Glutamatergic neuron (in vitro differentiated cells): ENCODE results near the gene SNX6. TPM values are rescaled to one million over a fixed set of nuclear protein-coding genes. Genes with fewer than 3 reads are reported as not detected.
"Not testable (repeated sequence)": the region's sequence is repeated elsewhere in the genome, so short reads cannot be mapped to it uniquely, and the experiment has no call there.

Source experiments
- DNase-seq: peaks from one replicate; pipeline ENCODE4 v3.0.0; 2022
- H3K27ac Mint-ChIP-seq: one replicate; pipeline ENCODE4 v1.8.0; 2020; ENCODE audit warnings: mild to moderate bottlenecking, mixed read lengths, inconsistent platforms; ENCODE audit not compliant: unreplicated experiment
- H3K27me3 Mint-ChIP-seq: one replicate; pipeline ENCODE4 v1.8.0; 2020; ENCODE audit warnings: mild to moderate bottlenecking, moderate library complexity, mixed read lengths, inconsistent platforms; ENCODE audit not compliant: unreplicated experiment
- H3K36me3 Mint-ChIP-seq: one replicate; pipeline ENCODE4 v1.8.0; 2020; ENCODE audit warnings: mild to moderate bottlenecking, mixed read lengths, inconsistent platforms; ENCODE audit not compliant: unreplicated experiment
- H3K4me1 Mint-ChIP-seq: one replicate; pipeline ENCODE4 v1.8.0; 2020; ENCODE audit warnings: mild to moderate bottlenecking, low read depth, mixed read lengths, inconsistent platforms; ENCODE audit not compliant: unreplicated experiment
- H3K4me3 Mint-ChIP-seq: one replicate; pipeline ENCODE4 v1.8.0; 2020; ENCODE audit warnings: mild to moderate bottlenecking, mixed read lengths, inconsistent platforms; ENCODE audit not compliant: unreplicated experiment
- H3K9me3 Mint-ChIP-seq: one replicate; pipeline ENCODE4 v1.8.0; 2020; ENCODE audit warnings: mild to moderate bottlenecking, moderate library complexity, mixed read lengths, inconsistent platforms; ENCODE audit not compliant: unreplicated experiment
- total RNA-seq: library from RNA; stranded (reverse); fragmentation: NEBNext Ultra II Directional; extraction: Animal tissue kit (Norgen Biotek cat#: 25700); gene quantifications from one replicate; pipeline ENCODE4 v1.2.1, GENCODE V29; 2021; ENCODE audit not compliant: unreplicated experiment
- TF ChIP-seq, protein P1 (sequence below): fragments of 200-600 bp; sonication (generic); IDR thresholded peaks from one replicate; pipeline ENCODE4 v1.5.0; 2021; ENCODE audit not compliant: partially characterized antibody, unreplicated experiment

The SNX6 gene
- total RNA-seq, 1 donor from 2014 or later = 71.3 TPM

DNA sequence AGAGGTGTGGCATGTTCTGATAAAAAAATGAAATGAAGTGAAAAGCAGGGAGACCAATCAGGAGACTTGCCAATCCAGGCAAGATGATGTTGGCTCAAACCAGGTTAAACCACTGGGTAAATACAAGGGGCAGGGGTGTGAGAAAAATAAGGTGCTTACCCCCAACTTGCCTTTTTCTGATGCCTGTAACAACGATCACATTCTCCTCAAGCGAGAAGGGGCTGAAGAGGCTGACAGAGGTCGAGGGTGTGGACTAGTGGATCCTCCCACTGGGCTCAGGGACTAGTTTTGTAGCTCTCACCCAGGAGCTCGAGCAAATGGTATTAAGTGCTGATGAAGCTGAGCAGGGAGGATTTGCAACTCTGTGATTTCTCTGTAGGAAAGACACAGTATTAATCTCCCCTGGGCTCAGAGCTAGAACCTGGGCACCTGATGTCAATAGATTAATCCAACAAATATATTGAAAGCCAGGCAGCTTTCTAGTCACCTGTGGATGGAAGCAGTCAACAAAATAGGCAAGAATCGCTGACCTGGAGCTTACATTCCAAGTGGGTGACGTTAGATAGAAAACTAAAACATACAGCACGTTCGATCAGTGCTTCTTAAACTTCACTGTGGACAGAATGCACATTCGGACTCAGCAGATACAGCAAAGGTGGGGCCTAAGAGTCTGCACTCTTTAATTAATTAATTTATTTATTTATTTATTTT, 75.3 kb downstream of the SNX6 start:
- TF ChIP-seq, protein P1, sequence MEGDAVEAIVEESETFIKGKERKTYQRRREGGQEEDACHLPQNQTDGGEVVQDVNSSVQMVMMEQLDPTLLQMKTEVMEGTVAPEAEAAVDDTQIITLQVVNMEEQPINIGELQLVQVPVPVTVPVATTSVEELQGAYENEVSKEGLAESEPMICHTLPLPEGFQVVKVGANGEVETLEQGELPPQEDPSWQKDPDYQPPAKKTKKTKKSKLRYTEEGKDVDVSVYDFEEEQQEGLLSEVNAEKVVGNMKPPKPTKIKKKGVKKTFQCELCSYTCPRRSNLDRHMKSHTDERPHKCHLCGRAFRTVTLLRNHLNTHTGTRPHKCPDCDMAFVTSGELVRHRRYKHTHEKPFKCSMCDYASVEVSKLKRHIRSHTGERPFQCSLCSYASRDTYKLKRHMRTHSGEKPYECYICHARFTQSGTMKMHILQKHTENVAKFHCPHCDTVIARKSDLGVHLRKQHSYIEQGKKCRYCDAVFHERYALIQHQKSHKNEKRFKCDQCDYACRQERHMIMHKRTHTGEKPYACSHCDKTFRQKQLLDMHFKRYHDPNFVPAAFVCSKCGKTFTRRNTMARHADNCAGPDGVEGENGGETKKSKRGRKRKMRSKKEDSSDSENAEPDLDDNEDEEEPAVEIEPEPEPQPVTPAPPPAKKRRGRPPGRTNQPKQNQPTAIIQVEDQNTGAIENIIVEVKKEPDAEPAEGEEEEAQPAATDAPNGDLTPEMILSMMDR = no peak
- peaks cover 2% of the 10 kb centered on the region for H3K9me3 Mint-ChIP-seq
- no peaks in the 10 kb centered on the region for H3K36me3 Mint-ChIP-seq
- peaks cover 2% of the 10 kb centered on the region for H3K27me3 Mint-ChIP-seq
- peak overlapping the region; percentile 45 for H3K27ac Mint-ChIP-seq
- DNase-seq = no peak
- peak overlapping the region; percentile 61 for H3K4me3 Mint-ChIP-seq
- peaks cover 5% of the 10 kb centered on the region for H3K4me1 Mint-ChIP-seq

DNA sequence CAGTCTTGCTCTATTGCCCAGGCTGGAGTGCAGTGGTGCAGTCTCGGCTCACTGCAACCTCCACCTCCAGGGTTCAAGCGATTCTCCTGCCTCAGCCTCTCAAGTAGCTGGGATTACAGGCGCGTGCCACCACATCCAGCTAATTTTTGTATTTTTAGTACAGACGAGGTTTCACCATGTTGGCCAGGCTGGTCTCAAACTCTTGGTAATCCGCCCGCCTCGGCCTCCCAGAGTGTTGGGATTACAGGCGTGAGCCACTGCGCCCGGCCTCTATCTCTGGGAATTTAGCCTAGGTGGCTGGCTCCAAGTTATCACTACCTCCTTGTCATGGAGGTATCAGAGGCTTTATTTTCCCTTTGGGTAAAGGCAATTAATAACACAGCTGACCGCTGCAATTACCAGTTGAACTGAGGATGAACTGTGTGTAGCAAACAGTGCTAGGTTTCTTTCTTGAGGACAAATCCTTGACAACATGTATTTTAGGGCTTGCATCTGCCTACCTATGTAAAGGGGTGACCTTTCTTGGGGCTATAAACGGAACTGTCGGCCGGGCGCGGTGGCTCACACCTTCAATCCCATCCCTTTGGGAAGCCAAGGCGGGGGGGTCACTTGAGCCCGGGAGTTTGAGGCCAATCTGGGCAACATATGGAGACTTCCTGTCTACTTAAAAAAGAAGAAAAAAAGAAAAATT, 80.5 kb downstream of the SNX6 start:
- not testable (repeated sequence) for H3K27ac Mint-ChIP-seq, H3K9me3 Mint-ChIP-seq, H3K4me3 Mint-ChIP-seq, H3K27me3 Mint-ChIP-seq, H3K36me3 Mint-ChIP-seq, DNase-seq, H3K4me1 Mint-ChIP-seq

DNA sequence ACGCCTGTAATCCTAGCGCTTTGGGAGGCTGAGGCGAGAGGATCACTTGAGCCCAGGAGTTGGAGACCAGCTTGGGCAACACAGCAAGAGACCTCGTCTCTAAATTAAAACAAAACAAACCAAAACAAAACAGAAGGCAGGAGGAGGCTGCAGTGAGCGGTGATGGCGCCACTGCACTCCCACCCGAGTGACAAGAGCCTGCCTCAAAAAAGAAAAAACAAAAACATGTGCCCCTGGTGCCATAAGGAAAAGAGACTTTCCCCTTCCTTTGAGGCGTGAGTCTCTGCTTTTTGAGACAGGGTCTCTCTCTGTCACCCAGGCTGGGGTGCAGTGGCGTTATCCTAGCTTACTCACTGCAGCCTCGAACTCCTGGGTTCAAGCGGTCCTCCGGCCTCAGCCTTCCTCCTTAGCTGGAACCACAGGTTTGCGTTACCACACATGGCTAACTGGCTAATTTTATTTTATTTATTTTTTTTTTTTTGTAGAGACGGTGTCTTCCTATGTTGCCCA, 81.4 kb downstream of the SNX6 start:
- Mint-ChIP-seq H3K9me3 (no peaks in the 10 kb centered on the region), H3K4me3 (no peak overlapping the region), H3K27ac (no peak overlapping the region), H3K27me3 (no peaks in the 10 kb centered on the region), H3K36me3 (no peaks in the 10 kb centered on the region), H3K4me1 (no peaks in the 10 kb centered on the region)
- TF ChIP-seq, protein P1 = no peak
- DNase-seq = no peak

DNA sequence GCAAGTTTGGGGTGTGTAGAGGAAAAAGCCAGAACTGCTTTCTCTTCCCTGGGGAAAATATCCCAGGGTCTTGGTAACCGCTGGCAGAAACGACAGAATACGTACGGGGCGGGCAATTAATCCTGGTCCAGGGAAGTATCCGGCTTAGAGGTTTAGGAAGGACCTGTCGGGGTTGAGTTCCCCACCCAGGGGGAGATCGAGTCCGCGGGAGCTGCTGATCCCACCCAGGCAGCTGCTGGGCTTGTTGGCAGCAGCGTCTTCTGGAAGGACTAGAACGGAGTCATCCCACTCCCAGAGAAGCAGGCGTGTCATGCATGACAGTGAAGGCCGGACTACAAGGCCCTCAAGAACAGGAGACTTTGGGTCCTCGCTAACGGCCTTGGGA, 82.8 kb downstream of the SNX6 start:
- H3K9me3 Mint-ChIP-seq, H3K36me3 Mint-ChIP-seq, H3K4me1 Mint-ChIP-seq, H3K27me3 Mint-ChIP-seq, H3K4me3 Mint-ChIP-seq, DNase-seq, H3K27ac Mint-ChIP-seq: not testable (repeated sequence)

DNA sequence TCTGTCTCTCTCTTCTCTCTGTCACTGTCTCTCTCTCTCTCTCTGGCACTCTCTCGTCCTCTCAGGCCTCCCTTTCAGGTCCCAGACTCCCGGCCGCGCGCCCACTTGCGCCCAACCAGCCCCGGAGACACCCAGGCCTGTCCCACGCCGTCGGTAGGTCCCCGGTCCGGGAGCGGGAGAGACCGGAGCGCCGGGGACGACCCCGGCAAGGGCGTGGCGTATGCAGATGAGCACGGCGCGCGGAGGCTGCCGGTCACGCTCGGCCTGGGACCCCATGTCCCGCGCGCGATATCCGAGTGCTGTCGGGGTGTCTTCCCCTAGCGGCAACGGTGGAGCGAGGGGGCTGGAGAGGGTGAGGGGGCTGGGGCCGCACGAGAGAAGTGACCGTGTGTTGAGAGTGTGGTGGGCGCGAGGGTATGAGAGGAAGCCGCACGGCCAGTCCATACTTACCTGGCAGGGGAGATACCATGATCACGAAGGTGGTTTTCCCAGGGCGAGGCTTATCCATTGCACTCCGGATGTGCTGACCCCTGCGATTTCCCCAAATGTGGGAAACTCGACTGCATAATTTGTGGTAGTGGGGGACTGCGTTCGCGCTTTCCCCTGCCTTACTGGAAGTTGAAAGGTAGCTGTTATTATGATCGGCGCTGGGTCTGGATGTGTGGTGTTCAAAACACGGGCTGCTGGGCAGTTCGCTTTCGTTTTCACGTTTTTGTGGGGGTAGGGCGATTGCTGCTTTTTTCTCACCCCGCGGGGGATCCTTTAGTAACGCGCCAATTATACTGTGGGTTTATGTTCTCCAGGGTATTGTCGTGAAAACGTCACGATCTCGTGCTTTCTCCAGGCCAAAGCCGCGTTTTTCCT, 83.4 kb downstream of the SNX6 start:
- H3K4me1 Mint-ChIP-seq, H3K4me3 Mint-ChIP-seq, H3K36me3 Mint-ChIP-seq, H3K27me3 Mint-ChIP-seq, DNase-seq, H3K27ac Mint-ChIP-seq, H3K9me3 Mint-ChIP-seq: not testable (repeated sequence)

DNA sequence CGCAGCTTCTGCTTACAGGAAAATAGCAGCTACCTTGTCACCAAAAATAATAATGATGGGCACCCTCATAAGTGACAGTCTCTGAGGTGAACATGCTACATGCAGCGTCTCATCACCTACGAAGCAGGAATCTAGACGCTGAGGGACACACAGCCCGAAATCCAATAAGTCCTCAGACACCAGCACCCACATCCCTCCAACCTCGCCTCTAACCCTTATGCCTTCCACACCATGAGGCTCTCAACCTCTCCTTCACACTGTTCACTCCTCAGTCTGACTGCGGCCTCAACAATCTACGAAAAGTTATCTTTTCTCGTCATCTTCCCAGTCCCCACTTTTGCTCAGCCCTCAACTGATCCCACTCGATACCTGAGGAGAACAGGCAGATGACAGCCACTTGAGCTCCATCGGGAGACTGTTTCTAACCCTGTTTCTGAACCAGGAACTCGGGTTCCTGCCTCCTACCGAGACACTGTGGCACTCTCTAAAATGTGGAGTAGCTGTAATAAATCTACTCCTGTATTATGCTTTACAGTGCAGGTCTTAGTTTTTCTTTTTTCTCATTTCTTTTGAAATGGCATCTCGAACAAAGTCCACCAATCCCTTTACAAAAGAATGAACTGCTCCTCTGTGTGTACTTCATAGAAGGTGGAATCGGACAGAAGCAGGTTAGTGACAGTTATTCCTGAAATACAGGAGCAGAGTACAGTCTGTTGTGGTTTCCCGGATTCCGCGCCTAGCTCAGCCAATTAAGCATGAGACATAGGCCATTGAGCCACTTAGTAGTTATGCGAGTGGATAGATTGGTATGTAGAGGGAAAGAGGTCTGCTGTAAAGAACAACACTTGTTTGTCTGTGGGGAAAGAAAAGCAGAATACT, 89.5 kb downstream of the SNX6 start:
- H3K4me1 Mint-ChIP-seq, H3K9me3 Mint-ChIP-seq, H3K36me3 Mint-ChIP-seq: not testable (repeated sequence)

More for the DNA sequence above, 89.5 kb downstream of the SNX6 start:
- Mint-ChIP-seq H3K27ac (peak overlapping the region; percentile 94), H3K4me3 (peak overlapping the region; percentile 100)
- DNase-seq, H3K27me3 Mint-ChIP-seq: not testable (repeated sequence)
